OCI-LY1 (cell line): Measurements from ENCODE around the gene PROC.

Source experiments
- H2AFZ ChIP-seq: fragments of 200-600 bp; sonication (generic), shearing (Covaris generic); 2 replicates; pipeline ENCODE4 v1.6.0; 2014; ENCODE audit warnings: antibody characterized with exemption, mild to moderate bottlenecking, low read length
- H3F3A ChIP-seq: fragments of 200-600 bp; sonication (generic), shearing (Covaris generic); 2 replicates; pipeline ENCODE4 v1.6.0; 2014; ENCODE audit warnings: mild to moderate bottlenecking, antibody characterized with exemption, low read length, moderate library complexity; ENCODE audit not compliant: insufficient read depth
- H3K27ac ChIP-seq: fragments of 200-600 bp; sonication (generic); 2 replicates; pipeline ENCODE4 v1.5.1; 2014; ENCODE audit warnings: low read length, mixed run types, mild to moderate bottlenecking, low read depth; ENCODE audit not compliant: poor library complexity, severe bottlenecking
- H3K27me3 ChIP-seq: fragments of 200-600 bp; sonication (generic); 2 replicates; pipeline ENCODE4 v1.6.0; 2014; ENCODE audit warnings: antibody characterized with exemption, mild to moderate bottlenecking, low read length, moderate library complexity; ENCODE audit not compliant: insufficient read depth
- H3K36me3 ChIP-seq: fragments of 200-600 bp; sonication (generic); 2 replicates; pipeline ENCODE4 v1.6.1; 2014; ENCODE audit warnings: mild to moderate bottlenecking, antibody characterized with exemption, low read length, moderate library complexity, mixed read lengths; ENCODE audit not compliant: insufficient read depth
- H3K4me1 ChIP-seq: fragments of 200-600 bp; sonication (generic); 2 replicates; pipeline ENCODE4 v1.5.1; 2014; ENCODE audit warnings: mild to moderate bottlenecking, low read length, moderate library complexity; ENCODE audit not compliant: insufficient read depth, severe bottlenecking
- H3K4me2 ChIP-seq: fragments of 200-600 bp; sonication (generic), shearing (Covaris generic); 2 replicates; pipeline ENCODE4 v1.6.1; 2014; ENCODE audit warnings: low read length
- H3K4me3 ChIP-seq: fragments of 200-600 bp; sonication (generic); 2 replicates; pipeline ENCODE4 v1.5.1; 2014; ENCODE audit warnings: low read length, low read depth, mild to moderate bottlenecking, mixed read lengths; ENCODE audit not compliant: poor library complexity, severe bottlenecking
- H3K79me2 ChIP-seq: fragments of 200-600 bp; shearing (Covaris generic); 2 replicates; pipeline ENCODE4 v1.6.1; 2016; ENCODE audit warnings: mixed run types, low read length, mixed read lengths; ENCODE audit not compliant: insufficient read depth
- H3K9ac ChIP-seq: fragments of 200-600 bp; sonication (generic), shearing (Covaris generic); 2 replicates; pipeline ENCODE4 v1.6.1; 2014; ENCODE audit warnings: mild to moderate bottlenecking, low read length, mixed read lengths
- H3K9me2 ChIP-seq: fragments of 200-600 bp; sonication (generic), shearing (Covaris generic); 2 replicates; pipeline ENCODE4 v1.6.1; 2014; ENCODE audit warnings: low read depth, mild to moderate bottlenecking, low read length, mixed read lengths
- H3K9me3 ChIP-seq: fragments of 200-600 bp; shearing (Covaris generic); 2 replicates; pipeline ENCODE4 v1.6.1; 2014; ENCODE audit warnings: low read length, mixed read lengths
- H4K20me1 ChIP-seq: fragments of 200-600 bp; sonication (generic), shearing (Covaris generic); 2 replicates; pipeline ENCODE4 v1.6.0; 2016; ENCODE audit warnings: mild to moderate bottlenecking, low read length; ENCODE audit not compliant: insufficient read depth
- CTCF ChIP-seq: fragments of 200-600 bp; sonication (generic), shearing (Covaris generic); IDR thresholded peaks from 2 replicates; pipeline ENCODE4 v1.5.1; 2017; ENCODE audit warnings: mild to moderate bottlenecking, antibody characterized with exemption, low read length, moderate library complexity, mixed read lengths
- EZH2 ChIP-seq: fragments of 200-600 bp; sonication (generic), shearing (Covaris generic); IDR thresholded peaks from 2 replicates; pipeline ENCODE4 v1.8.0; 2017; ENCODE audit warnings: borderline replicate concordance, mixed run types, mild to moderate bottlenecking, antibody characterized with exemption, low read length, moderate library complexity, mixed read lengths

PROC gene

GRCh38 chr2:127410871-127411652, 7.2 kb upstream of the PROC start:
- Histone ChIP-seq H3K9me3 (peaks cover 5% of the 10 kb centered on the region), H3K27me3 (no peaks in the 10 kb centered on the region), H3K4me1 (peaks cover 34% of the 10 kb centered on the region), H3K9me2 (no peaks in the 10 kb centered on the region), H3K9ac (no peak overlapping the region), H3K27ac (no peak overlapping the region), H4K20me1 (no peaks in the 10 kb centered on the region), H3K4me2 (peak overlapping the region; percentile 33), H3K79me2 (no peaks in the 10 kb centered on the region), H3F3A (no peaks in the 10 kb centered on the region), H2AFZ (peak overlapping the region; percentile 53; the same call in 1 of the 2 replicates), H3K36me3 (no peaks in the 10 kb centered on the region; the same call in 1 of the 2 replicates), H3K4me3 (no peak overlapping the region)
- TF ChIP-seq EZH2: no peak
- no peak for TF ChIP-seq CTCF

GRCh38 chr2:127411653-127412369, 6.4 kb upstream of the PROC start:
- no peak overlapping the region for H3K4me3 ChIP-seq
- H3K9ac ChIP-seq: no peak overlapping the region
- H3K27ac ChIP-seq: peak overlapping the region; percentile 9

GRCh38 chr2:127413200-127413599, 5.0 kb upstream of the PROC start:
- Histone ChIP-seq H3K9me2 (no peaks in the 10 kb centered on the region), H3K36me3 (no peaks in the 10 kb centered on the region; the same call in 1 of the 2 replicates), H4K20me1 (no peaks in the 10 kb centered on the region), H3K4me2 (no peak overlapping the region), H3K9me3 (peaks cover 5% of the 10 kb centered on the region), H3K27me3 (no peaks in the 10 kb centered on the region), H3K4me3 (no peak overlapping the region), H2AFZ (no peak overlapping the region), H3K9ac (no peak overlapping the region), H3K79me2 (no peaks in the 10 kb centered on the region), H3K27ac (no peak overlapping the region), H3F3A (no peaks in the 10 kb centered on the region), H3K4me1 (peaks cover 39% of the 10 kb centered on the region)
- TF ChIP-seq EZH2 (no peak), CTCF (no peak)

More at GRCh38 chr2:127411653-127412369, 6.4 kb upstream of the PROC start:
- Histone ChIP-seq H3K79me2 (no peaks in the 10 kb centered on the region), H2AFZ (peak overlapping the region; percentile 53; the same call in 1 of the 2 replicates), H4K20me1 (no peaks in the 10 kb centered on the region), H3K4me1 (peaks cover 40% of the 10 kb centered on the region), H3K4me2 (peak overlapping the region; percentile 33; the same call in 1 of the 2 replicates), H3F3A (no peaks in the 10 kb centered on the region), H3K9me3 (peaks cover 5% of the 10 kb centered on the region), H3K9me2 (no peaks in the 10 kb centered on the region), H3K27me3 (no peaks in the 10 kb centered on the region), H3K36me3 (no peaks in the 10 kb centered on the region; the same call in 1 of the 2 replicates)
- TF ChIP-seq CTCF (no peak), EZH2 (no peak)
